HG02588 (cell line): ENCODE measurements around the gene MOB1B.
"Not testable (repeated sequence)": the region's sequence is repeated elsewhere in the genome, so short reads cannot be mapped to it uniquely, and the experiment has no call there.

Experiments used
- ATAC-seq: cut with Tn5 transposase; IDR thresholded peaks from one replicate; pipeline ENCODE4 v1.9.1; 2021; ENCODE audit warnings: mild to moderate bottlenecking, moderate library complexity; ENCODE audit not compliant: unreplicated experiment

The MOB1B gene

DNA sequence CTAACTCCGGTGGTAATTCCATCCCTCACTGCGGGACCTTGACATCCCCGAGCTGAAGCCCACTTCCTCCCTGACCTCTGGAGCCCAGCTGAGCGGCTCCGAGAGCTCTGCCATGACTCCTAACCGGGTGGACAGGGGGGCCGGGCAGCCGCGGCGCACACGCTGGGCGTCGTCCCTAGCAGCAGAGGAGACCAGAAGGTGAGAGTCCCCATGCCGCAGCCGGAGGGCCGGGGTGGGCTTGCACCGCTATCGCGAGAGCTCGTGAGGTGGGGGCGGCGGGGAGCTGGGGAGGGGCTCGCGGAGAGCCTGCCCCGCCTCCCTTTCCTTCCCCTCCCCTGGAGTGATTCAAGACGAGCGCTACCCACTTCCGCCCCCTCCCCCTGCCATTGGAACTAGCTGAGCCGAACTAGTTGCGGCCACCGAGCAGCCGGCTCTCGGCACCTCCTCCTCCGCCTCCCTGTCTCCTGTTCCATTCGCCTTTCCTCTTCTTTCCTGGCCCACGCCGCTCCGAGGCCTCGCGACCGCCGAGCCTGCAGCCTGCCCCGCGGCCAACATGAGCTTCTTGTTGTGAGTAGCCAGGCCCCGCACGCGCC lies at the start of gene MOB1B:
MOB1B (plus strand) TSS at position 386 of the 593 bp plus-strand sequence; CDS start at position 554, 168 bp downstream.
- ATAC-seq = peak; percentile 85

GRCh38 chr4:70855464-70855863 lies 46.7 kb upstream of the MOB1B start:
- no peak for ATAC-seq

- ATAC-seq = no peak
Measured at GRCh38 chr4:70858454-70858853, 43.7 kb upstream of the MOB1B start.

DNA sequence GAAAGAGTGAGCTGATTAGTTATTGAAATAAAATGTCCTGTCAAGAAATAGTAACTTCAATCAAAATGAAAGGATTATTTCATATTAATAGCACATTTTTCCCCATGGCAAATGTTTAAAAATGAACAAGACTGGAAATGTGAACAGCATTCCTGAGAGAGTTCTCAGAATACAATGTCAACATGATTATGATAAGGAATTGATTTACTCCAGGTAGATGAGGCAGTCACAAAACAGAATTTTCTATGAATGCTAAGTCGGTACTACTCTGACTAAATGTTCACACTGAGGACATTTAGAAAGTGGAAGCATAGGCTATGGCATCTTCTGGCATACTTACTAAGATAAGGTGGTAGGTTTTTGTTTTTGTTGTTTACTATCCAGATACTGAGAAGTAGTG lies 43.1 kb upstream of the MOB1B start:
- no peak for ATAC-seq

DNA sequence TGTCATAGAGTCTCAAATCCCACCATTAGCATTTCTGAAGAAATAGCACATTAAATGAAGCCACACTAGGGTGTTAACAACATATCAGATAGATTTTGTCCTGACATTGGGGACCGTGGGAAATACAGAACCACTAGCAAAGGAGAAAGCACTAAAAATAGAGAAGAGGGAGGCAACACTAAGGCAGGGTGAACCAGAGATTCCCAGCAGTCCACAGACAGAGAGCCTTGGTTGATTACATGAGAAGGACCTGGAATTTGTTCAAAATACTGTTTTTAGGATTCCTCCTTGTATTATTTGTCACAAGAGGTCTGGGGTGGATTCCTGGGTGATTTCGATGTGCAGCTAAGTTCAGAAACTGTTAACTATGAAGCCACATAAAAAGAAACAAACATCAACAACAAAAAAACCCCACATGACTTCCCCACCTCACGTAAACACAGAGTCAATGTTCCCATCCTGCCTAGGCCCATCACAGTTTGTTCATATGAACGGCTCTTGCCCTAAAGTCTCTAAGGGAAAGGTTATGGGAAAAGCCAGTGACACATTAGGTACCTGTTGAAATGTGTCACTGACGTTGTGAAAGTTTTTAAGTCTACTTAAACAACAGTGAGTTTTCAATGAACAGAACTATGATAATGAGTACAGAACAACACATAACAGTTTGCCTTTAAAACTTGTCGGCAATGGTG lies 38.9 kb upstream of the MOB1B start:
- ATAC-seq = peak; percentile 94

GRCh38 chr4:70868778-70869177 lies 33.4 kb upstream of the MOB1B start:
- ATAC-seq = no peak

DNA sequence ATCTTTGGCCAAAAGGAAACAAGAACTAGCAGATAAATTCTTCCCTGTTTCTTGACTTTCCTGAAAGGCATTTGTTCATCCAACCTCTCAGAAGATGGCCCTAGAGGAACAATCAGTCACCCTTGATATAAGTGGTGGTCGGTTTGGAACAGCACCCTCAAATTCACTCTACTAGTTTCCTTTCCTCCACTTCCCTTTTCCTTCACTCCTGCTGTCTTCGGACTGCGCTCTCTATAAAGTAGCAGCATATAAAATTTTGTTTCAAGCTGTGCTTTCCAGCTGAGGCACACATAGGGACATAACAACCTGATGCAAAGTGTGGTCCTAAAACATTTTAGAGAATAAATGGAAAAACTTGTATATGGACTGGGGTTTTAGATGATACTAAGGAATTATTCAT lies 29.0 kb upstream of the MOB1B start:
- no peak for ATAC-seq

DNA sequence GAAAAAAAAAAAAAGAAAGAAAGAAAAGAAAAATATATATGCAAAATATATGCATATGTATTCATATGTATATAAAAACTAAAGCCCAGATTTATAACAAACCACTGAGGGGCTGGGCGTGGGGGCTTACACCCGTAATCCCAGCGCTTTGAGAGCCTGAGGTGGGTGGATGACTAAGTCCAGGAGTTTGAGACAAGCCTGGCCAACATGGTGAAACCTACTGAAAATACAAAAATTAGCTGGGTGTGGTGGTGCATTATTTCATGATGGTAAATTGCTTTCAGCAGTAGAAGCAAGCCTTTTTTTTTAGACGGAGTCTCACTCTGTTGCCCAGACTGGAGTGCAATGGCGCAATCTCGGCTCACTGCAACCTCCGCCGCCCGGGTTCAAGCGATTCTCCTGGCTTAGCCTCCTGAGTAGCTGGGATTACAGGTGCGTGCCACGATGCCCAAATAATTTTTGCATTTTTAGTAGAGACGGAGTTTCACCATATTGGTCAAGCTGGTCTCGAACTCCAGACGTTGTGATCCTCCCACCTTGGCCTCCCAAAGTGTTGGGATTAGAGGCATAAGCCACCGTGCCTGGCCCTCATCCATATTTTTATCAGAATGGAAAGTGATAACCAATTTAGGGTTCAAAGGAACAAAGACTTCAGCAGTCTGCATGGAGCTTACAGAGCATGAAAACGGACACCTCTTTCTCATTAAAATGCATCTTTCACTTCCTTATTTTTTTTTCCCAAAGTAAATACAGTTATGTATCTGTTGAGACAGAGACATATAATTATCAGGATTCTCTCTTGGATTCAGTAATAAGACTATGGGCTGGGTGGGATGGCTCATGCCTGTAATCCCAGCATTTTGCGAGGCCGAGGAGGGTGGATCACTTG lies 27.7 kb upstream of the MOB1B start:
- ATAC-seq = peak; percentile 71

GRCh38 chr4:70877556-70877955 lies 24.6 kb upstream of the MOB1B start:
- ATAC-seq = no peak

DNA sequence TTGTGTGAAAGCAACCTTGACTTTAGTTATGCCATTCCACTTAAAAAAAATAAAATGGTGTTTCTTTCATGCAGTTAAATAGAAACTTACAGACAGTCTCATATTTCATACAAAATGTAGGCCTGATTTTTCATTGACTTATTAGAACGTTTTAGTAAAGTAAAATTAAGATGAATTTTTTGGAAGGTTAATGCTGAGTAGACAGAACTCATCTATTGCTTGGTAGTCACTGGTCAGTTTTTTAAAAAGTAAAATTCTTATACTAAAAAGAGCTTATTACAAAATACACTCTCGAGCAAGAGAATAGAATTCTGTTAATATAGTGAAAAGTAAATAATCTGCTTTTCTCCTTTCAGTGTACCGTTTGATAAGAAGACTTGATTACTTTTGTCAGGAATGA lies 21.4 kb upstream of the MOB1B start:
- ATAC-seq = no peak

DNA sequence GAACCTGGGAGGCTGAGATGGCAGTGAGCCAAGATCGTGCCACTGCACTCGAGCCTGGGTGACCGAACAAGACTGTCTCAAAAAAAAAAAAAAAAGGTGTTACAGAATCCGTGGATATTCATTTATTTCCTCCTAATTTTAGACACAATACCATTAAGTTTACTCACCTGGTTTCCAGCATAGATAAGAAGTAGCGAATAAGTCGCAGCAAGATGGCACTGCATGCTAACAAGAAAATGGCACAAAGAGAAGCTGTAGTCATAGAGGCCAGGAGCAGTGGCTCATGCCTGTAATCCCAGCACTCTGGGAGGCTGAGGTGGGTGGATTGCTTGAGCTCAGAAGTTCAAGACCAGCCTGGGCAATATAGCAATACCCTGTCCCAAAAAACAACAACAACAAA lies 17.0 kb upstream of the MOB1B start:
- ATAC-seq = no peak

- ATAC-seq = no peak
Measured at GRCh38 chr4:70892086-70892769, 9.9 kb upstream of the MOB1B start.

GRCh38 chr4:70893790-70894189 lies 8.4 kb upstream of the MOB1B start:
- no peak for ATAC-seq

DNA sequence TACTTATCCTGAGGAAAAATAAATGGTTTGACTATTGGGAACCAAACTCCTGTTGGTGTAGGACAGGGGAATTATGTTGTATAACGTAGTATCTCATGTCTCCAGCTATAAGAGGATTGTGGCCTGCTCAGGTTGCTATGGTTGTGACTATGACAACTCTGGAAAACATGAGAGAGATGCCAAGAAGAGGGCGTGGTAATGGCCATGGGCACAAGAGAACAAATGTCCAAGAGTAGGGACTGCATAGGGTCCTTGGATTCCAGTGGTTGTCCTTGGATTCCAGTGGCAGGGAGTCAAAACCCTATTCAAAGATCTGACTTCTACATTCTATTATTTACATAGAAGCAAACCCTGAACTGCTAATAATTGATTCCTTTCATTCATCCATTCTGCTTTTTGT lies 6.8 kb upstream of the MOB1B start:
- no peak for ATAC-seq

DNA sequence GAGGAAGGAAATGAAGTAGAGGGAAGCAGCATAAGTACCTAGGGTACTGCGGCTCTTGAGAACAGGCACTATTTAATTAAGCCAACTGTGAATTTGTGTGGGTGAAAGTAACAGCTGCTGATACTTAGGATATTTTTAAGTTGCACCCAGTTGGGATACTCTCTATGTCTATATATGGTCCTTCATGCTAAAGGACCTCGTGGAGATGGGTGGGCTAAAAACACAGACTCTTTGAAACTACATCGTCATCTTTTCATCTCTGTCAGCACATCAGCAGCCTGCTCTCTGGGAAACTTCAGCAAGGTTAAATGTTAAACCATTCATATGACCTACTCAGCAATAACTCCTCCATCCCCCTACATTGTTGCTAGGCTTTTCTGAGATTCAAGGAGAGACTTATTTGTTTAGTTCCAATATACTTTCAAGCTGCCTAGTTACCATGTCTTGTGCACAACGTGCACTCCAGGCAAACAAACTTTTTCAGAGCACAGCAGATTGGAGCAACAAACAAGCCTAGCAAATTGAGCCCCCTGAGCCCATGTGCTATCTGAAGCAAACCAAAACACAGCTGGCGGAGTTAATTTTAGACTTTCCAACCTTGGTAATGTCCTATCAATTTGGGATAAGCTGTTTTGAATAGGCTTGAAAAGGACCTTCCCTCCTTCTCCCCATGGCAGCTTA lies 6.2 kb upstream of the MOB1B start:
- ATAC-seq = no peak

GRCh38 chr4:70898581-70898980 lies 3.6 kb upstream of the MOB1B start:
- not testable (repeated sequence) for ATAC-seq

GRCh38 chr4:70901607-70901983 lies 574 bp upstream of the MOB1B start:
- ATAC-seq = no peak

DNA sequence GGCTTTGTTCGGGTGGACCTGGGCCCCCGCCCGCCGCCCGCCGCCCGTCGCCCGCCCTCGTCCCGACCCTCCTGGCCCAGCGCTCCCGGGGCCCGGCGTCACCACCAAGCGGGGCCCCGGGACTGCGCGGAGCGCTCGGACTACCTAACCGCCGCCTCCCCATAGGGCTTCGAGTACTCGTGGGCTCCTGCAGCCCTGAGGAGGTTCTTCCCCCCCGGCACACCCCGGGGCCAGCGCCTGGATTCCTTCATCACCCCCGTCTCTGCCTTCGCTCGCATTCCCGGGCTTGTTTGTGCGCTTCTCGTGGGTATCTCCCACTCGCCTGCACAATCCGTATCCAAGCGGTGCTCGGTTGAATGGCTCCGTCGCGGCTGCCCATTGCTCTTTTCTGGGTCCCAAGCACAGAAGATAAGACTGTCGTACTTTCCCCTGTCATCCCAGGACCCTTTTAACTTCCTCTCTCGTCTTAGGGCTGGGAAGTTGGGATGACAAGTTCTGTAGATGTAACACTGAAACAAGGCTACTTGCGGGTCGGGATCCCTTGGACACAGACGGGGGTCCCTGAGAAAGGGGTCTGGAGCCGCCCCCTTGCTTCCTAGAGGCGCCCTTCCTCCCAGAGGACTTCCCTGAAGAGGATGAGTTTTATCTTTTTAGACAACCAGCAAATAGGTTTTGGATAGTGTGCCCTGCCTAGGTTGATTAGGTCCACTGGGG lies 565 bp downstream of the MOB1B start:
- peak; percentile 59 for ATAC-seq

DNA sequence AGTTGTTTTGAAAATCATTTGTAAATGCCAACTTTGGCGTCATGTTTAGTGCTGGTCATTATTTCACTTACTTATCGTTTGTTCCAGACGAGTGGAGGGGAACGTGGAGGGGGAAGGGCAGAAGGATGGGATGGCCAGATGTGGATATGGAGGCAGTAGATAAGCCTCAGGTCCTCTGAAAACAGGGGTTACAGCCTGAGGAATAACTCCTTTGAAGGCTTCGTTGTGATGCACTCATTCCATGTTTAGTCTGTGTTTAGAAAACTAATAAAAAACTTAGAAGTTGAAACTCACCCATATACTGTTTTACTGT lies 1.1 kb downstream of the MOB1B start:
- ATAC-seq = no peak

- ATAC-seq = no peak
Measured at GRCh38 chr4:70908993-70909556, 6.9 kb downstream of the MOB1B start.
